Upper lobe of left lung (tissue), 4 donors: ENCODE data around the gene ERMAP.

Source experiments
- CTCF ChIP-seq, 6 experiments: fragments of 450-650 bp in 4 of 6; fragments of 200-600 bp in 2 of 6; sonication (generic) in 2 of 6; IDR thresholded peaks; one replicate each; pipeline ENCODE4 v1.5.1; 2016 to 2019; ENCODE audit warnings: antibody characterized with exemption in 6 of 6
- EP300 ChIP-seq, 4 donors: sonication (generic); formaldehyde crosslinking; IDR thresholded peaks; one replicate each; pipeline ENCODE4 v1.5.1; 2017; ENCODE audit warnings: antibody characterized with exemption in 4 of 4, control low read depth in 2 of 4
- POLR2A ChIP-seq, 4 donors: fragments of 450-650 bp; IDR thresholded peaks; one replicate each; pipeline ENCODE4 v1.5.1; 2016 to 2017; ENCODE audit warnings: antibody characterized with exemption in 4 of 4, mild to moderate bottlenecking in 2 of 4
- POLR2AphosphoS5 ChIP-seq, 2 donors: sonication (generic); formaldehyde crosslinking; IDR thresholded peaks; one replicate each; pipeline ENCODE4 v1.5.1; 2017; ENCODE audit warnings: antibody characterized with exemption in 2 of 2

GRCh38 chr1:42889264-42889663 lies 72.3 kb downstream of the ERMAP start:
- no peak for TF ChIP-seq CTCF (IDR thresholded peaks at IDR 0.05)
- no peak for TF ChIP-seq POLR2A (IDR thresholded peaks at IDR 0.05)
- TF ChIP-seq POLR2AphosphoS5 (IDR thresholded peaks at IDR 0.05) = no peak
- no peak for TF ChIP-seq EP300 (IDR thresholded peaks at IDR 0.05)
